HG03139 (cell line): ENCODE results near the gene GPR161.

Experiments used
- ATAC-seq: cut with Tn5 transposase; IDR thresholded peaks from one replicate; pipeline ENCODE4 v1.9.1; 2021; ENCODE audit not compliant: unreplicated experiment

GPR161 gene

DNA sequence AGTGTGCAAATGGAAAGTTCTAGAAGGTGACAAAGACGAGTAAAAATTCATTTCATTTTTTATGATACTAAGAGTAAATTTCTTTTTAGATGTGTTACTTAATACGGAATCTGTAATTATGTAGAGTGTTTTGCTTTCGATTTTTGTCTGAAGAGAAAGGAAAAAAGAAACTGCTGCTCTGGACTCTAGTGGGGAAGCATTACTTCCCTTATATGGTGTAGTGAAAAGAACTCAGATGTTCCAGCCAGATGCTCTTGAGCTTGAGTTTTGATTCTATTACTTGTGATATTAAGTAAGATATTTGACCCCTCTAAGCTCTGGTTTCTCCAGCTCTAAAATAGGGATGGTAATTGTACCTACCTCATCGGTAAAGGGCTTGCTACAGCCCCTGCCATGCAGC, 12.2 kb upstream of the GPR161 start:
- ATAC-seq, result peak; percentile 64

DNA sequence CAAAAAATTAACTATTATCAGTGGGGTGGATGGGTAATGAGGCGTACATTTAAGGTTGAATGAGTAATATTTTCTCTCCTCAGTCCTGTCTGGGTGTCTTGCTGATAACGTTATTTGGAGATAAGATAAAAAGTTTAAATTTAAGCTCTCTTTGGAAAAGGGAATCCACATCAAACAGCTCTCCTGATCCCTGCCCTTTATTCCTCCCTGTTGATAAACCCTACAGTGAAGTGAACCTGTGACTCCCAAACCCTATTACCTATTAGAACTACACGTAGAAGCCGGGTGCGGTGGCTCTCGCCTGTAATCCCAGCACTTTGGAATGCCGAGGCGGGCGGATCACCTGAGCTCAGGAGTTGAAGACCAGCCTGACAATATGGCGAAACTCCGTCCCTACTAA, 9.9 kb upstream of the GPR161 start:
- no peak for ATAC-seq

DNA sequence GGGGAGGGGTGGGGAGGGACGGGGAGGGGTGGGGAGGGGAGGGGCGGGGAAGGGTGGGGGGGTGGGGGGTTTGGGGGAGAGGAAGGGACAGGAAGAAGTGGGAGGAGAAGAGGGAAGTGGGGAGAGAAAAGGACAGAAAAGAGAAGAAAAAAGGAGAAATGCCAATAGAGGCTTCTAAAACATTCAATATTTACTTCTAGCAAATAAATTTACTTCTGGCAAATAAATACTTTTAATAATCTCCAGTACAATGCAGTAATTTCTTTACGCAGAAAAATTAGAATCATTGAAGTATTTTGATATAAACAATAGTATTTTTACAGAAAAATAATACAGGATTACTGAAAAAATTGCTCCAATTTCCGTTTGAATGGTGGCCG, 9.4 kb upstream of the GPR161 start:
- ATAC-seq, result no peak

DNA sequence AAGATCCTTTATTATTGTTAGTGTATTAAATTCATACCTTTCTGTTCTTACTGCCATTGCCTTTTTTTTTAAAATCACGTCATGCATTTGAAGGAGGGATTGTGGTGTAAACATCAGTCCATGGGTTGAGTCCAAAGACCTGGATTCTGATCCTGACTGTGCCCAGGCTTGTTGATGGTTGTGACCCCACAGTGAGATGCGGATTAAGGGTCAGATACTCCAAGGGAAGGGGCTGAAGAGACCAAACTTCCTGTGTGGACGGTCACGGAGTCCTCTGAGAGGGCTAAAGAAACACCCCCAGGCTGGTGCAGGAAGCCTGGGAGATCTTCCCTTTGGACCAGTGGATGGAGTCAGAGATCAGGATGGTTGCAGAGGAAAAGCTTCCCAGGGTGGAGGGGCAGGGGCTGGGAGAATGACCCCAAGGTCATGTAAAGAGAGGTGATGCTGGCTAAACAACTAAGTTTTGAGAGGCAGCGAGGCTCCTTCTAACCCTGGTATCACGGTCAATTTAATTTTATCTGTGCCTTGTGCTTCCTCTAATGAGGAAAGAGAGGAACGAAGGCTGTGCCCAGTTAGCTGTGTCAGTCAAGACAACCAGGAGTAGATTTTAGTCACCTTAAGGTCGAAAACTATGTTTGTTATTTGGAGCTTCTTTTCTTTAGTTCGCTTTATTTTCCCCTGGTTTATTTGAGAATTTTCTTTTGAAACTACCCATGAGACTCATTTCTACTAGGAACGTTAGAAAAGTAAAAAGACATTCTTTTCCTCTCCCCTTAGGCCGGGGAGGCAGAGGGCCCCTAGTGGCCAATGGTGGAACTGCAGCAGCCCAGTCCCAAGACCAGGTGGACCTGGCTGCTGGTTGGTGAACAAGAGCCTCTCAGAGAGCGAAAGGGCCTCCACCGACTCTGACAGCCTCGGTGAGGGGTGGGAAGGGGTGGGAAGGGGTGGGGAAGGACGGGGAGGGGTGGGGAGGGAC, 8.7 kb upstream of the GPR161 start:
- peak; percentile 91 for ATAC-seq

DNA sequence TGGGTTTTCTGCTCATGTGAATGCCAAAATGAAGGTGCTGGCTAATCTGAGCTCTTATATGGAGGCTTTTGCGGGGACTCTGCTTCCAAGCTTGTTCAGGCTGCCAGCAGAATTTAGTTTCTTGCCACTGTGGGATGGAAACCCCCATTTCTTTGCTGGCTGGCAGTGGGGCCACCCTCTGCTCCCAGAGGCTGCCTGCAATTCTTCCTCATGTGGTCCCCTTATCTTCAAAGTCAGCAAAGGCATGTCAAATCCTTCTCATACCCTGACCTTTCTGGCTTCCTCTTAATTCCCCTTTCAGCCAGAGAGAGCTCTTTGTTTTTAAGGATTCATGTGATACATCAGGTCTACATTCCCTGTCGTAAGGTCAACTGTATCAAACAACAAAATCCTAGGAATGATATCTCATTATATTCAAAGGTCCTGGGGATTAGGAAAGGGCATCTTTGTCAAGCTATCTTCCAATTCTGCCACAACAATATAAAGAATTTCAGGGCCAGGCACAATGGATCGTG, 5.2 kb upstream of the GPR161 start:
- ATAC-seq, result no peak

DNA sequence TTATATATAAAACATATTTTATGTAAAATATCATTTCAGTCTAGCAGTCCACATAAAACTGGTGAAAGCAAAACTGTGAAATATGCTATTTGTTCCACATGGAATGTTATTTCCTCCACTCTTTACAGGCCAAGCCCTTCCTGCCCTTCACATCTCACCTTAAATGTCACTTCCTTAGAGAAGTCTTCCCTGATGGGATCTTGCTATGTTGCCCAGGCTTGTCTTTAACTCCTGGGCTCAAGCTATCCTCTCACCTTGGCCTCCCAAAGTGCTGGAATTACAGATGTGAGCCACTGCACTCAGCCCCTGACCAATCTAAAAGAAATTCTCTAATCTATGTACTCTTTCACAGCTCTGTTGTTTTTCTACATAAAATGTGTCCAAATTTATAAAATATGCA, 2.3 kb upstream of the GPR161 start:
- ATAC-seq, result no peak

DNA sequence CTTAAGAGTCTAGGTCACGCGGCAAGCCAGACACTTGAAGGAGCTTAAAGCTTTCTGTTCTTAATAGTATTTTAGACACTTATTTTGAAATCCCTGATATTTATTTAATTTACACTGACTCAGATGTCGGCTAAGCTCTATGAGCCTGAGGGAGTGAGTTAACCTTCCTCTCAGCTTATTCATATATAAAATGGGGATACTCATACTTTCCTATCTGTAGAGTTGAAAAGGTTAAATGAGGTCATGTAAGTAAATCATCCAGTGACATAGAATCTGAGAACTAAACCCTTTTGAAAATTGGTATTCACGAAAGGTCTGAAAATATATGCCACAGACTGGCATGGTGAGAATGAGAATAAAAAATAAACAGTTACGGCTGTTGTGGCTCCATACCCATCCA, 1.4 kb upstream of the GPR161 start:
- ATAC-seq, result no peak

DNA sequence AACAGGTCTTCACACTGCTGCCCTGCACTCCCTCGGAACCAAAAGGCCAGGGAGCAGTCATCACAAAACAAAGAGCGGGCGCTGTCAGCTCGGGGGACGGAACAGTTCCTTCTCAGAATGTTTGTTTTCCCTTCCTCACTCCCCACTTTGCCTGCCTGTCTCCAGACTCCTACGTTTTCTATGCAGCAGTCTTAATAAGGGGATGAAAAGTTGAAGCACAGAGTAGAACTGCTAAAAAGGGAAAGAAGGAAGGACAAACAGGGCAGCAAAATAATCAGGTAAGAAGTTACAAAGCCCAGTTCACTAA, 738 bp upstream of the GPR161 start:
- no peak for ATAC-seq

DNA sequence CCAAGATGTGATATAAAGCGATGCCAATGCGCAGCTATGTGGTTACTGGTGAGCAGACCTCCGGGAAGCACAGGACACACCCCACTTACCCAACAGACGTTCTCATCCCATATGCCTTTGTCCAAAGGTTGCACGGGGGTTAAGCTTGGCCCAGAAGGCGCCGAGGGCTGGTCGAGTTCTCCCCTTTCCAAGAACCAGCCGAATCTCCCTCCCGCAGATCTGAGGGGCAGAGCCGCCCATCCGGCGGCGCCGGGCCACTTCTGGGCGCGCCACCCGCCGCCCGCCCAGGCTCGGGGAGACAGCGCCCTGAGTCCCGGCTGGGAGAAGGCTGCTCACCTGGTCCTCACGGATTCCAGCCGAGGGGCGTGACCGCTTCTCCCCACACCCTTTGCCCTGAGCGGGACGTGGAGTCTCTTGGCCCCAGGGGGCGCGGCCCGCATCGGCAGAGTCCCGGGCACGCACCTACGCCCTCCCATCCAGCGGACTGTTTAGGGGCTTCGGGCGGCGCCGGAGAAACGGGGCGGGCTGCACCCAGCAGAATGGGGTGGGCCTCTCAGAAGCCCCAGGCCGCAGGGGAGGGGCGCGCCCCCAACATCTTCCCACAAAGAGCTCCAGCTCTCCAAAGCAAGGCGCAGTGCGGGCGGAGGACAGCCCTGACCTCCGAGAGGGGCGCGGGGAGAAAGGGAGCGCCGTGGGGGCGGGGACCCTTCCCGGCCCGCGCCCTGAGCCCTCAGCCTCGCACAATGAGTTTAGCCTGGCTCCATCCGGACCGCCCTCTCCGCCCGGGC, 615 bp downstream of the GPR161 start:
- ATAC-seq, result no peak

DNA sequence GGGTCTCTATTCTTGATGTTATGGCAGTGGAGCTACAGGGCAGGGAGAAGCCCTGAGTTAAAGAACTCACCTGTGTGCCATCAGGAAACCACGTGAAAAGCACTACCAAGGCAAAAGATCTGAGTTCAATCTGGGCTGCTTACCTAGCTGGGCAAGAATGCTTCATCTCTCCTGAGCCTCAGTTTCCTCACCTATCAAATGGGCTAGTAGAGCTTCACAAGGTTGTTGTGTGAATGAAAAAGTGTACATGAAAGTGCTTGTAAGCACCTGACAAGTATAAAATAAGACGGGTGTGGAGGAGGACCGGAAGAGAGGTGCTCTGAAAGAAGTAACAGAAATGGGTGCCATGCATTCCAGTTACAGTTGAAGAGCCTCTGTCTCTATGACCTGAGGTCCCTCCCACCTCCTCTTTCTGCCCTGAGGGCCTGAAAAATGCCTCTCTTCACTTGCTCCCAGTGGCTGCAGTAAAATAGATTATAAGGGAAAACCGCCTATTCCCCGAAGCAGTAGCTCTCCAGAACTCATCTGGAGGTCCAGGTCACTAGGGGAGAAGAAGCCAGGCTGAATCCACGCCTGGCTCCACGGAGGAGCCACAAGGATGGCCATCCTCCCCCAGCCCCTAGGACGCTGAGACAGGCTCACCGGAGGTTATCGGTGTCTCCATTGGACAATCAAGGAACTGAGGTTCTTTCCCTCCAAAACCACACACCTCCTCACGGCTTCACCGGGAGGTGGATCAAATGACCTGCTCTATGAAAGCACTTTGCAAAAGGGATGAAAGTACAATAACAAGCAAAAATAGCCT, 1.4 kb downstream of the GPR161 start:
- no peak for ATAC-seq

DNA sequence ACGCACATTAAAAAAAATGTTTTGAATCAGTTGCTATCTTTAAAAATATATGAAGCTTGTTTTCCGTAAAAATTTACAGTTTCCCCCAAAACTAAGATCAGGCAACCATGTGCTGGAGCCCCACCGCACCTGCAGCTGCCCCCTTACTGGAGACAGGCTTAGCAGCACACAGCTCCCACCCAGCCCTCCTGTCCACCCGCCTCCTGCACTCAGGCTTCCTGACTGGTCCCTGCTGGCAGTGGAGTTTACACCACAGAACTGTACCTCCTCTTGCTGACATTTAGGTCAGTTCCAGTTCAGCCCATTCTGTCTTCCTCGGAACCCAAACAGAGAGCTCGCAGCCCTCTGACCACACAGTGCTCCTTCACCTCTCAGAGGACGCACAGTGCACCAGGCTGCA, 2.1 kb downstream of the GPR161 start:
- ATAC-seq, result no peak

DNA sequence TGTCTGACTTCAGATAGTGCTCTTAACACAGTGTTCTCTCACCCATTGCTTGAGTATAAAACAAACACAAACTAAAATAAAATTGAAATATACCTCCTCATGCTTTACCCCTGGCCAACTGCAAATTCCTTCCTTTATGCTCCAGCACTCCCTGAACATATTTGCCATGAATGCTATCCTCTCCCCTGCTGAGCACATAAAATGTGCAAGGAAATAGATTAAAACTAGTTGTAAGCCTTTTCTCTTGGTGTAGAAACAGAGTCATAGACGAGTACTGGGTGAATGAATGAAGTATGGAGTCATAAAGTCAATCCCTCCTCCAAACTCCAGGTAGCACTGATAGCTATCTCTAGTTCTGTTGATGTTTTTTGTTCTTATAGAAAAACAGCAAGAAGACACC, 2.6 kb downstream of the GPR161 start:
- ATAC-seq, result no peak

DNA sequence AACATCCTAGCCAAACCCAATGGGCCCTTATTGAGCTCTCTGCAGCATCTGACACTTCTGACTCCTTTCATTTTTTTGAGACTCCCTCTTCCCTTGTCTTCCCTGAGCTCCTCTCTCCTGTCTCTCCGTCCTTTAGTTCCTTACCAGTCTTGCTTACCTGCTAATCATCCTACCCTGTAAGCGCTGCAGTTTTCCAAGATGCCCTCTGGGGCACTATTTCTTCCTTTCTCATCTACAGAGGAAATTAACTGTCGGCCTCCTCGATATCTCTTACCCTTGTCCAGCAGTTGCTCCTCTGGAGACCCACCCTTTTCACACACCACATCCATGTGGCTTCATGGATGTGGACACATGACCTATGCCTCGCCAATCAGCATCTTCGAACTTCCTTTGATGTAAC, 6.8 kb downstream of the GPR161 start:
- ATAC-seq, result no peak

DNA sequence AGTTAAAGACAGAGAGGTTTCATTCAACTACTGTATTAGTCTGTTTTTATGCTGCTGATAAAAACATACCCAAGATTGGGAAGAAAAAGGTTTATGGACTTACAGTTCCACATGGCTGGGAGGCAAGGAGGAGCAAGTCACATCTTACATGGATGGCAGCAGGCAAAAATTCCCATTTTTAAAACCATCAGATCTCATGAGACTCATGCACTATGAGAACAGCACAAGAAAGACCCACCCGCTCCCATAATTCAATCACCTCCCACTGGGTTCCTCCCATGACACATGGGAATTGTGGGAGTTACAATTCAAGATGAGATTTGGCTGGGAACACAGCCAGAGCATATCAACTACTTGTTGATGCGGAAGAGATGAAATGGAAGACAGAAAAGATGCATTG, 9.2 kb downstream of the GPR161 start:
- ATAC-seq, result no peak

DNA sequence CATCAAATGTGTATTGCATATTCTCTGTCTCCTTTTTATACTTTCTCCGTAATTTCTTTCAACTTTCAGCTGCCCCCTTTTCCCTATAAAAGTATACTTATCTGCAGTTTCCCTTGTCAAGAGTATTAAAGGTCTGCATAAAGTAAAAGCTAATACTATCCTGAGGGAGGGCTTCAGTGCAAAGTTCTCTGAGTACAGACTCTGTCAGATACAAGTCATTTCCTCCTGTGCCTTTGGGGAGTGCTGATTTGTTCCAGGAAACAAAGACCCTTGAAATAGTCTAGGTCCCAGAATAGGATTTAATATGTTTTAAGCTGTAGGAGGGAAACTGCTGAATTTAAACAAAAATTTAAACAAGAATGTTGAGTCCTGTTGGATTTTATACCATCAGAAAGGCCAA, 11.7 kb downstream of the GPR161 start:
- ATAC-seq, result no peak

DNA sequence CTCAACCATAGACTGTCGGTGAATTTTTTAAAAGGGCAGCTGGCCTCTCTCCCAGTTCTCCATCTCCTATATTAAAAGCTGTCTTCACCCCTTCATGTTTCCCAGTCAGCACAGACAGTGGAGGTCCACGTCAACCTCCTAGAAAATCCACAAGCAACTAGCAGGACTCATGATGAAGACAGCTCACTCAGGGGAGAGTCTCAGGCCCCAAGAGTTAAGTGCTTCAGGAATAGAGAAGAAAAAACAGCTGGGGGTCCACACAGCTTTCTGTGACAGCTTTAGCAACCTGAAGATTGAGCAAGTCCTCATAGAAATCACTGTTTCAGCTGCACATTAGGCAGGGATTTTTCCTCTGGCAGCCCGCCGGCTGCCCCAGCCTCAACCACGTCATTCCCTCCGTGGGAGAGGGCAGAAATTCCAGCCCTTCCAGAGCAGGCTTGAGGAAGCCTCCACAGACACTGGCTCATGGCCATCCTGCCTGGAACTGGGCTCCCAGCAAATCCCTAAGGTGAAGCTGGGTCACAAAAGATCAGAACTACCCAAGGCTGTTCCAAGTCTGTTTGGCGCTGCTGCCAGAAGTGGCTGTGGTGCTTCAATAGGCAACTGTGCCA, 15.2 kb downstream of the GPR161 start:
- no peak for ATAC-seq

DNA sequence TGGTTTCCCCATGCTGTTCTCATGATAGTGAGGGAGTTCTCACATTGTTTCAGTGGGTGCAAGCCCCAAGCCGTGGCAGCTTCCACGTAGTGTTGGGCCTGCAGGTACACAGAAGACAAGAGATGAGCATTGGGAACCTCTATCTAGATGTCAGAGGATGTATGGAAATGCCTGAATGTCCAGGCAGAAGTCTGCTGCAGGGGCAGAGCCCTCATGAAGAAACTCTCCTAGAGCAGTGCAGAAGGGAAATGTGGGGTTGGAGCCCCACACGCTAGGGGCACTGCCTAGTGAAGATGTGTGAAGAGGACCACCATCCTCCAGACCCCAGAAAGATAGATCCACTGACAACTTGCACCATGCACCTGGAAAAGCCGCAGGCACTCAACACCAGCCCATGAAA, 17.0 kb downstream of the GPR161 start:
- no peak for ATAC-seq

DNA sequence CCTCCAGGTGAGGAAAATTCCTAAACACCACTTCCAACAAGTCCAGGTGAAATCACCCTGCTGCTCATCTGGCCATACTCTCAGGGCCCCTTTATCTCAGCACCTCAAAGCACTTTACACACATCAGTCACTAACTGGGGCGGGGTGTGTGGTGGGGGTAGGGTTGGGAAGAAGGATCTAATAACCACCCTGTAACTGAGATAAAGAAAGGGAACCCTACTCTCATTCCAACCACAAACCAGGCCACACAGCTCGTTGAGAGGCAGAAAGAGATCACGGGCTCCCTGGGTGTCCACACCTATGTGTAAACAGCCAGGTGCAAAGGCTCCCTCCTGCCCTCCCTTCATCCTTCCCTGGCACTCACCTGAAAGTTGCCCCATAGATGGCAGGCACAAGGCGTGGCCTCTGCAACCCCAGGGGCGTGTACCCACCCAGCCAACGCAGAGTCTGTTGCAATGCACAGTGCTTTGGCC, 20.4 kb downstream of the GPR161 start:
- no peak for ATAC-seq

DNA sequence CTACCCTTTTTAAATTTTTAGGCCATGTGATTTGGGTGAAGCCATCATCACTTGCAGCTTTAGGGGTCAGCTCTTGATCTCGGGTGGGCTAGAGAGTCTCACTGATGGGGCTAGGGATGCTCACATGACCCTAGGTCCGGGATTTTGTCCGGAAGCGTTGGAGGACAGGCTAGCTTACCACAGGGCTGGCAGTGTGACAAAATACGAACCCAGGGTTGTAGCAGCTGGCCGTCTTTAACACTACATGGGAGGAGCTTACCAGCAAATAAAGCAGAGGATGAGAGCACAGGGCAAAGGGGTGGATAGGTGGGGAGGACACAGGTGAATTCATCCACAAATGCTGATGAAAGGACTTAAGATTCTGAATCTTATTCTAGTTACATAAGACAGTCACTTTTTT, 21.9 kb downstream of the GPR161 start:
- no peak for ATAC-seq

DNA sequence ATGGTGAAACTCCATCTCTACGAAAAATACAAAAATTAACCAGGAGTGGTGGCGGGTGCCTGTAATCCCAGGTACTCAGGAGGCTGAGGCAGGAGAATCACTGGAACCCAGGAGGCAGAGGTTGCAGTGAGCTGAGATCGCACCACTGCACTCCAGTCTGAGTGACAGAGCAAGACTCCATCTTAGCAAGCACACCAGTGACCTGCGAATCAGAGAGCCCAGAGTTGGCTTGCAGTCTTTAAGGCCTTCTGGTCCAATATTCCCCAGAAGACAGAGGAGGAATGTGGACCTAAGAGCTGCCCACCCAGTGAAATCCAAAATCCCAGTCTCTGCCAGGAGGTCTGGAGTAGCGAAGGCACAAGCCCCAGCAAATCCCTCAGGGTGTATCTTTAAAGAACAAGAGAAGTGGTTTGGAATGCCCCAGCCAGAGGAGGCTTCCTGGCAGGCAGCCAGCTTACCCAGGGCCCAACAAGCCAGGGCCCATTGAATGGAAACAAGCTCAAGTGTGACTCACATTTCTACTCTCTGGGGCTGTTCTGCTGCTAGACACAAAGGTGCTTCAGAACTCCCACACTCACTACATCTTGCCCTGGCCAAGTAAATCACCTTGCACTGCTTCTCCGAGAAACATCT, 23.9 kb downstream of the GPR161 start:
- ATAC-seq, result no peak
